Sigmoid colon (tissue), 4 donors: ENCODE data around the gene ME3.

Experiments
- CTCF ChIP-seq, 4 experiments: fragments of 450-650 bp in 3 of 4; fragments of 200-600 bp in 1 of 4; IDR thresholded peaks; one replicate each; pipeline ENCODE4 v1.5.1; 2016 to 2019; ENCODE audit warnings: antibody characterized with exemption in 4 of 4, mild to moderate bottlenecking in 3 of 4, moderate library complexity in 2 of 4
- EP300 ChIP-seq, 4 donors: sonication (generic); formaldehyde crosslinking; IDR thresholded peaks; one replicate each; pipeline ENCODE4 v1.6.1; 2017; ENCODE audit warnings: antibody characterized with exemption in 4 of 4
- POLR2A ChIP-seq, 2 donors: fragments of 450-650 bp; IDR thresholded peaks; one replicate each; pipeline ENCODE4 v1.6.1; 2016; ENCODE audit warnings: antibody characterized with exemption in 2 of 2, mild to moderate bottlenecking in 2 of 2, moderate library complexity in 2 of 2
- POLR2AphosphoS5 ChIP-seq, 4 donors: sonication (generic); formaldehyde crosslinking; IDR thresholded peaks; one replicate each; pipeline ENCODE4 v1.6.1; 2017; ENCODE audit warnings: antibody characterized with exemption in 4 of 4

GRCh38 chr11:86606270-86606835 is 66.1 kb downstream of the ME3 start:
- no peak for TF ChIP-seq POLR2A (IDR thresholded peaks at IDR 0.05)
- no peak for TF ChIP-seq CTCF (IDR thresholded peaks at IDR 0.05)
- TF ChIP-seq POLR2AphosphoS5 (IDR thresholded peaks at IDR 0.05) = no peak
- no peak for TF ChIP-seq EP300 (IDR thresholded peaks at IDR 0.05)
